Retinal pigment epithelial cell (primary cell): ENCODE data around the gene VGLL4.
"Not testable (repeated sequence)": the region's sequence is repeated elsewhere in the genome, so short reads cannot be mapped to it uniquely, and the experiment has no call there.

Experiments used
- DNase-seq: peaks from one replicate; pipeline ENCODE4 v3.0.0-alpha.2; 2010; ENCODE audit warnings: low read depth
- H3K4me3 ChIP-seq: 2 replicates; pipeline ENCODE4 v1.5.1; 2011; ENCODE audit warnings: mild to moderate bottlenecking, low read length, control low read depth, moderate library complexity
- TF ChIP-seq, protein P1 (sequence below): conservative IDR thresholded peaks from 2 replicates; pipeline ENCODE4 v1.5.1; 2011; ENCODE audit warnings: low read depth, low read length, control low read depth, inconsistent platforms

Gene VGLL4

DNA sequence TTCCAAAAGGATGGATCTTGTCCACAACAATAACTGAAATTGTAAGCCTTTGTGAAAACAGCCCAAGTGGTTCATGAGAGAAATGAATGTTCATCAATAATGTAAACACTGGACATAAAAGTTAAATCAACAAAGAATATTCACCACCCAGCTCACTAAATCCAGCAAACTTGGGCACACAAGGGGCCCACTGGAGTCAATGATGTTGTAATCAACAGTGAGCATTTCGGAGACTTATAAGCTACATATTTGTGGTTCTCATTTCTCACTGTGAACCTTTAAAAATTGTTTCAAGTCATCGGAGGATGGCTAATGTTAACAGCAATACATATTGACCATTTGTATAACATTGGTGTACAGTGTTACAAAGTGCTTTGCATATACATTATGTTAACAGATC is 63.1 kb downstream of the VGLL4 start:
- TF ChIP-seq, protein P1, sequence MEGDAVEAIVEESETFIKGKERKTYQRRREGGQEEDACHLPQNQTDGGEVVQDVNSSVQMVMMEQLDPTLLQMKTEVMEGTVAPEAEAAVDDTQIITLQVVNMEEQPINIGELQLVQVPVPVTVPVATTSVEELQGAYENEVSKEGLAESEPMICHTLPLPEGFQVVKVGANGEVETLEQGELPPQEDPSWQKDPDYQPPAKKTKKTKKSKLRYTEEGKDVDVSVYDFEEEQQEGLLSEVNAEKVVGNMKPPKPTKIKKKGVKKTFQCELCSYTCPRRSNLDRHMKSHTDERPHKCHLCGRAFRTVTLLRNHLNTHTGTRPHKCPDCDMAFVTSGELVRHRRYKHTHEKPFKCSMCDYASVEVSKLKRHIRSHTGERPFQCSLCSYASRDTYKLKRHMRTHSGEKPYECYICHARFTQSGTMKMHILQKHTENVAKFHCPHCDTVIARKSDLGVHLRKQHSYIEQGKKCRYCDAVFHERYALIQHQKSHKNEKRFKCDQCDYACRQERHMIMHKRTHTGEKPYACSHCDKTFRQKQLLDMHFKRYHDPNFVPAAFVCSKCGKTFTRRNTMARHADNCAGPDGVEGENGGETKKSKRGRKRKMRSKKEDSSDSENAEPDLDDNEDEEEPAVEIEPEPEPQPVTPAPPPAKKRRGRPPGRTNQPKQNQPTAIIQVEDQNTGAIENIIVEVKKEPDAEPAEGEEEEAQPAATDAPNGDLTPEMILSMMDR, result no peak
- DNase-seq, result no peak
- no peak overlapping the region for H3K4me3 ChIP-seq

DNA sequence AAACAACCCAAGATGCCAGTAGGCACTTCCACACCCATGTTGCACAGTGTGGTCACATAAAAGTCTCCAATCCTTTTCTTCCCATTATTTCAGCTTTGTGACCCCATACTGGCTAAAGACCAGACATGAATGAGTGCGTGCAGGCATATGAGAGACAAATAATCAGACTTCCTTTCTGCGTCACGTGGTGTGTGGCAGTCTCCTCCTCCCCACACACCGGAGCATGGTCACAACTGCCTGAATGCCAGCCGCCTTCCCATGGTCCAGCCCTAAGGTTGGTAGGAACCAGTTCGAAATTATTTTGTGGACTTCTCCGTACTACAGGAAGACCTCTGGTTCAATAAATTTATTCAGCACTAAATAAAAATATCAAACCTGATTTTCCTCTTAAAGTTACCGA is 65.5 kb downstream of the VGLL4 start:
- TF ChIP-seq, protein P1, result no peak
- no peak overlapping the region for H3K4me3 ChIP-seq
- no peak for DNase-seq

DNA sequence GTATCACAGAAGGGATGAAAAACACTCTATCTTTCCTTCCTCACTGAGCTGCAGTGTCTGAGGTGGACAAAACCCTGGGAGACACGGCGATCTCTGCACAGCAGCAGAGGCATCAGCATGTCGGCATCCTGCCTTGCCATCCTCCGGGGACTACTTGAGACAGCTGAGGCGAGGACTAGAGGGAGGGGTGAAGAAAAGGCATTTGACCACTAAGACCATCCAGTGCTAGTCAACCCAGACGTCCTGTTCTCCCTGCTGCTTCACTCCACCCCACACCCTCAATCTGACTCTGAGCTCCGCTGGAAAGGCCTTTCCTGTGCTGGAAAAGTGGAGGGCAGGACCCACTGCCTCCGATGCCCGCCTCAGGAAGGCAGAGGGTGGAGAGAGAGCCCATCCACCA is 67.3 kb downstream of the VGLL4 start:
- H3K4me3 ChIP-seq, result no peak overlapping the region
- DNase-seq, result no peak
- TF ChIP-seq, protein P1, result no peak

DNA sequence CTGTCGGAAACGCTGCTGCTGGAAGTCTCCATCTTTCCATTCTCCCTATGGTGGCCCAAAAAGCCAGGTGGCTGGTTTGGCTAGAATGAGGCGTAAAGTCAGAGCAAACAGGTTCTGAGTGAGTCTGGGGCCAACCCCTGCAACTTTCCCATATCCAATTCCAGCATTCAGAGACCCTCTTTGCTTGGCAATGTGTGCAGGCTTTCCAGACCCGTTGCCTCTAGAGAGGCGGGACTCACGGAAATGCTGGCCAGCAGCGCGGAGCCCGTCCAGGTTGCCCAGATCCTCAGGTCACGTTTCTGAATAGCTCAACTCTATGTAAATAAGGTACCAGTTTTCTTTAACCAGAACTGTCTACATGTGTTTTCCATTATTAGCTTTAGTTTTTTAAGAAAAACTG is 68.0 kb downstream of the VGLL4 start:
- TF ChIP-seq, protein P1, result no peak
- no peak overlapping the region for H3K4me3 ChIP-seq
- DNase-seq, result no peak

DNA sequence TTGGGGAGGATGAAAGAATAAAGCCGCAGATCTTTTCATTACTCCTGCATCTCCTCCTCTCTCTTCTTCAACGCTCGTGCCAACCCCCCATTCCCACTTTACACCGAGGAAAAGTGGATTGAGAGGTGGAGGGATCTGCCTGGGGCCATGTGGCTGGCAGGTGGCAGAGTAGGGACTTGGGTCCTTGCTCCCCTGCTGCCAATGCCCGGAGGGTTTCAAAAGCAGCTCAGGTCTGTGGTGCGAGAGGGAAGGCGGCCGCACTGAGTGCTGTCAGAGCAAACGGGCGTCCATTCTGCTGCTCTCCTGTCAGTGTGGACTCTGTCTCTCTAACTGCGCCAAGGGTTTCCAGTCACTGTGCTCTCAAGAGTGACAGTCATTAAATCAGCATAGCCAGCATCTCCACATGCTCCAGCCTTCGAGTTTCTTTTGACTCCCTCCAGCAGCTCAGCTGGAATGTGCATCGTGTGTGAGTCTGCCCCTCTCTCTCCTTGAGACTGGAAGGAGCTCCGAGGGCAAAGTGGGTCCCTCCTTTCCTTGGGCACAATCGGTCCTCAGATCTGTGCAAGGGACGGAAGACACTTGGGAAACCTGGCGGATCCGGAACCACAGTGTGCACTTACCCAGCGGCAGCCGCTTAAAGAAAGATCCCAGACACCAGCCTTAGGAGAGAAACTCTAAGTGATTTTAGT is 68.6 kb downstream of the VGLL4 start:
- TF ChIP-seq, protein P1, result no peak
- H3K4me3 ChIP-seq, result no peak overlapping the region
- no peak for DNase-seq

DNA sequence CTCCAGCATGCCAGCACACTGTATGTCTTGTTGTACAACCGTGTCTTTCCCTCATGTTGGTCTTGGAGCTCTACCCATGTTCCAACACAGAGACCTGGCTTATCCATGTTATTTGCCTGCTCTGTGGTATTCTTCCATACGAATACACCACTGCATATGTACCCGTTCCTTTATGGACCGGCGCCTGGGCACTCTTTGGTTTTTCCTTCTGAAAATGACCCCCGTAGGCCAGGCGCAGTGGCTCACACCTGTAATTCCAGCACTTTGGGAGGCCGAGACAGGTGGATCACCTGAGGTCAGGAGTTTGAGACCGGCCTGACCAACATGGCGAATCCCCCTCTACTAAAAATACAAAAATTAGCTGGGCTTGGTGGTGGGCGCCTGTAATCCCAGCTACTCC is 71.1 kb downstream of the VGLL4 start:
- not testable (repeated sequence) for DNase-seq, H3K4me3 ChIP-seq

DNA sequence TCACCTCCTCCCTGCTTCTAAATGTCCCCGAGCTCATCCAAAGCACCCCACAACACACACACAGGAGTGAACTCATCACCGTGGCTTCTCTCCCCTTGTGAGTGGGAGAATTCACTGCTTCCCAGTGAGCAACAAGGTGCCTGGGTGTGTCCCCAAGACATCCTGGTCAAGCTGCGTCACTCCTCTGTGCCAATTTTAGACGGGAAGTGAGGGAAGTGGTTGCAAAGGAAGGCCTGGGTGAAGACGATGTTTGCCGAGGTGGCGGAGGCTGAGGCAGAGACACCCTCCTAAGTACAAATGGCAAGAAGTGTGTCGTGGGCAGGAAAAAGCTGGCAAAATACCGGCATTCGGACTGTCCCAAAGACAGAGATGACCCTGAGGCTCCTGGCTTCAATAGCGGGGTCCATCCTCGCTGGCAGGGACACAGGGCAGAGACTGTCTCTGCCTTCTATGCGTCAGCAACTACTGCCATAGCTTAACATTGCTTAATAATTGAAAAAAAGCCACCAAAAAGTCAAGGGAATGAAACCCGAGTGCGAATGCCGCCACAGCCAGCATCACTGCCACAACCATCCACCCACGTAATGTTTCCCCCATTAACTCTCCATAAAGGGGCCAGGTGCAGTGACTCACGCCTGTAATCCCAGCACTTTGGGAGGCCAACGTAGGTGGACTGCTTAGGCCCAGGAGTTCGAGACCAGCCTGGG is 72.8 kb downstream of the VGLL4 start:
- no peak for DNase-seq

More for the DNA sequence above, 72.8 kb downstream of the VGLL4 start:
- H3K4me3 ChIP-seq, result no peak overlapping the region
- TF ChIP-seq, protein P1, result no peak
